ENCODE data around the gene ZNF541.

ZNF541 gene

DNA sequence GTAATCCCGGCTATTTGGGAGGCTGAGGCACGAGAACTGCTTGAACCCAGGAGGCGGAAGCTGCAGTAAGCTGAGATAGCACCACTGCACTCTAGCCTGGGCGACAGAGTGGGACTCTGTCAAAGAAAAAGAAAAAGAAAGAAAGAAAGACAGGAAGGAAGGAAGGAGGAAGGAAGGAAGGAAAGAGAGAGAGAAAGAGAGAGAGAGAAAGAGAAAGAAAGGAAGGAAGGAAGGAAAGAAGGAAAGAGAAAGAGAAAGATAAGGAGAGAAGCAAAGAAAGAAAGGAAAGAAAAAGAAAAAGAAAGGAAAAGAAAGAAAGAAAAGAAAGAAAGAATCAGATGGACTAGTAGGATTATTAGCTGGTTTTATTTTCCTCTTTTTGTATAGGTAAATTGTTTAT lies 22.8 kb downstream of the ZNF541 start:
- H3K4me3 ChIP-seq (ENCODE audit: low read length): no peak overlapping the region
- DNase-seq (ENCODE audit: low read depth): no peak
- TF ChIP-seq, protein P1, sequence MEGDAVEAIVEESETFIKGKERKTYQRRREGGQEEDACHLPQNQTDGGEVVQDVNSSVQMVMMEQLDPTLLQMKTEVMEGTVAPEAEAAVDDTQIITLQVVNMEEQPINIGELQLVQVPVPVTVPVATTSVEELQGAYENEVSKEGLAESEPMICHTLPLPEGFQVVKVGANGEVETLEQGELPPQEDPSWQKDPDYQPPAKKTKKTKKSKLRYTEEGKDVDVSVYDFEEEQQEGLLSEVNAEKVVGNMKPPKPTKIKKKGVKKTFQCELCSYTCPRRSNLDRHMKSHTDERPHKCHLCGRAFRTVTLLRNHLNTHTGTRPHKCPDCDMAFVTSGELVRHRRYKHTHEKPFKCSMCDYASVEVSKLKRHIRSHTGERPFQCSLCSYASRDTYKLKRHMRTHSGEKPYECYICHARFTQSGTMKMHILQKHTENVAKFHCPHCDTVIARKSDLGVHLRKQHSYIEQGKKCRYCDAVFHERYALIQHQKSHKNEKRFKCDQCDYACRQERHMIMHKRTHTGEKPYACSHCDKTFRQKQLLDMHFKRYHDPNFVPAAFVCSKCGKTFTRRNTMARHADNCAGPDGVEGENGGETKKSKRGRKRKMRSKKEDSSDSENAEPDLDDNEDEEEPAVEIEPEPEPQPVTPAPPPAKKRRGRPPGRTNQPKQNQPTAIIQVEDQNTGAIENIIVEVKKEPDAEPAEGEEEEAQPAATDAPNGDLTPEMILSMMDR (conservative IDR thresholded peaks at IDR 0.05; ENCODE audit: low read depth, low read length): no peak

DNA sequence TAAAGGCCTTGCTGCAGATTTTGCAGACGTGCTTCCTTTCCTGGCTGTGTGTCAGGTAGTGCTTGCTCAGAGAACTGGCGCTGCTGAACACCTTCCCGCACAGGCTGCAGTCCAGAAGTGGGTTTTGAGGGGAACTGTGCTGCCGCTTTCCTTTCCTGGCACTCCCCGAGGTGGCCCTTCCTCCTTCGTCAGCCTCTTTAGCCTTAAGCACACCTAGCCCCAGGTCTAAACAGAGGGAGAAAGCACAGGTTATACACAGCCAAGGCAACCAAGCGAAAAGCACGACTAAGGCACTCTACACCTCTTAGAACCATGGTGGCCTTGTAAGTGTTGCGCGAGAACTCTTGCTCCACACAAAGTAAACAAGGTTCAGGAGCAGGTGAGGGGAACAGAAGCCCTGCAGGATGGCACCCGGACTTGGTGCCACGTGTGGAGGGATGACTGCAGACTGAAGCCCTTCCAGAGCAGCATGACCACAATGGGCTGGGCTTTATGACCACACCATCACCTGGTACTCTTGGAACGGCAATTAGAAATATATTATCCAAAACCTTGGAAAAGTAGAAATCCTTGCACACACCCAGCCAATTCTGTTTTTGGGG lies 23.6 kb downstream of the ZNF541 start:
- DNase-seq (ENCODE audit: low read depth): no peak
- no peak overlapping the region for H3K4me3 ChIP-seq (ENCODE audit: low read length)
- TF ChIP-seq, protein P1 (conservative IDR thresholded peaks at IDR 0.05; ENCODE audit: low read depth, low read length): no peak

DNA sequence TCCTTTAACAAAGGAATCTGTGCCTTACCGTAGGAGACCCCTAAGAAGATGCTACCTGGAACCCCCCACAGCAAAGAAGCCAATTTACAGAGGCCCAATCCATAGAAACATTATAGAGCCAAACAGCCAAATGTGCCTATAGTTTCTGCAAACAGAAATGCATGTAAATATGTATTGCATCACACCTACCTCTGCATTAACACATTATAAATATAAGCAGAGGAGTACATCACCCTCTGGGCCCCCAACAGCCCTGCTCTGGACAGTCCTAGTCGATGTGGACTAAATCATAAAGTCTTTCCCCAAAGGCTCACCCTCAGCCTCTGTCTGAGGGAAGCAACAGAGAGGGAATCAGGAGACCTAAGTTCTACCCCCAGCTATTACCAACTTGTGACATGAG lies 25.7 kb downstream of the ZNF541 start:
- no peak for DNase-seq (ENCODE audit: low read depth)
- H3K4me3 ChIP-seq (ENCODE audit: low read length): no peak overlapping the region
- TF ChIP-seq, protein P1 (conservative IDR thresholded peaks at IDR 0.05; ENCODE audit: low read depth, low read length): no peak

DNA sequence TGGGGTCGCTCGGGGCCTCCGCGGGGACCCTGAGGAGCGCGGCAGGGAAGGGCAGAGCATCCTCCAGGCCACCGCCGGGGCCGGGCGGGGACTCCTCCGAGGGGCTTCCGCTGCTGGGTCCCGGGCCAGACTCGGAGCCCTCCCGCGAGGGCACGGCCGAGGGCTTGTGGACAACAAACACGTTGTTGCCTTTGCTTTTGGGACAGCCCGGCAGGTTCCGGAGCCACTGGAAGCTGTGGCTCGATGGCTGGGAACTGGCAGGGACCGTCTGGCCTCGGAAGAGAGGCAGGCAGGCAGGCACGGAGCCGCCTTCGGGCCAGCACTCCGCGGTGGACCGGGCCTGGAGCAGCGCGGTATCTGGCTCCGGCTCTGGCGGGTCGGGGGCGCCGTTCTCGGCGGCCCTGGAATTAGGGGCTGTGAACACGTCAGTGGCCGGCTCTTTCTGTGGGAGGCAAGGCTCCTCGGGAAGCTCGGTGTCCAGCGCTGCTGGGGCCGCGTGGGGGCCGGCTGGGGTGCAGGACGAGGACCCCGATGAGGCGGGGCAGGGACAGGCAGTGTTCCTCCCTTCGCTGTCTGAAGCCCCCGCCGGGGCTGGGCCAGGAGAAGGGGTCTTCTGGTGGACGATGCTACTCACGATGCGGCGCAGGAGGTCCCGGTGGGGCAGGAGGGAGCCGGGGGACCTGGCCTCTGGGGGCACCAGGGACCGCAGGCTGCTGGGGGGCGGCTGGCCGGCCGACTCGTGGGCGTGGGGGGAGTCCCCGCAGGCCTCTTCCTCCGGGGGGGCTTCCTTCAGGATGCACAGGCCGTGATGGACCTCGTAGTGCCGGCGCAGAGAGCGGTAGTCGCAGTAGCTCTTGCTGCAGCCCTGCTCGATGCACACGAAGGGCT lies 27.6 kb downstream of the ZNF541 start:
- TF ChIP-seq, protein P1 (conservative IDR thresholded peaks at IDR 0.05; ENCODE audit: low read depth, low read length): no peak
- no peak for DNase-seq (ENCODE audit: low read depth)
- no peak overlapping the region for H3K4me3 ChIP-seq (ENCODE audit: low read length)

DNA sequence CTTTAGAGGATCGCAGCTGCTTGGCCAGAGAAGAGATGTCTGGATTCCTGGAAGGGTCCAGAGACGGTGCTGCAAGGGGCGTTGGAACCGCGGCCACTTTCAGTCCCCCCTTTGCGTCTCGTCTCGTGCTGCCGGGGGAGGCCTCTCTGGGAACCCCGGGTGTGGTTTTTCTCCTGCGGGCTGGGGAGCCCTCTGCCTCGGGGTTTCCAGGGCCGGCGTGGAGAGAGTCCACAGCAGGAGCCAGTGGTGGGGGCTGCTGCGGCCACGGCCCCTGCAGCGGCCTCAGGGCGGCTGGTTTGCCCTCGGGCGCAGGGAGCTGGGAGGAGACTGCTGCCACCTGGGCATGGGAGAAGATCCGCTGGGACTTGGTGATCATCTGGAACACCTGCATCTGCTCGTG lies 28.5 kb downstream of the ZNF541 start:
- no peak for DNase-seq (ENCODE audit: low read depth)
- no peak overlapping the region for H3K4me3 ChIP-seq (ENCODE audit: low read length)
- TF ChIP-seq, protein P1 (conservative IDR thresholded peaks at IDR 0.05; ENCODE audit: low read depth, low read length): no peak

DNA sequence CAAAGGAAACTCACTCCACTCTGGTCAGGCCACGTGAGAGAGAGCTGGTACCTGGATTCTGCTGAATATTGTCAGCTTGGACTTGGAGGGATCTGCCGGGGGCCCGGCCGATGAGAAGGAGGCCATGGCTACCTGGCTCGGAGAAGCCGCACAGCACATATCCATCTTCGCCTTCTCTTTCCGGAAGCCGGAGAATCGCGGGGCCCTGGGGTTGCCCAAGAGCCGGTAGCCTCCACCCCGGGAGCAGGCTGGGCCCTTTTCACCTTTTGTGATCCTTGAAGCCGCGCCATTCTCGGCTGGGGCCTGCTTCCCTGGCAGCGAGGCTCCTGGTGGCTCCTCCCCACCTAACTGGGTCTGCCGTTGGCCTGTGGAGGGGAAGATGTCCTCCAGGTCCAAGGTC lies 28.9 kb downstream of the ZNF541 start:
- TF ChIP-seq, protein P1 (conservative IDR thresholded peaks at IDR 0.05; ENCODE audit: low read depth, low read length): no peak
- DNase-seq (ENCODE audit: low read depth): no peak
- no peak overlapping the region for H3K4me3 ChIP-seq (ENCODE audit: low read length)

DNA sequence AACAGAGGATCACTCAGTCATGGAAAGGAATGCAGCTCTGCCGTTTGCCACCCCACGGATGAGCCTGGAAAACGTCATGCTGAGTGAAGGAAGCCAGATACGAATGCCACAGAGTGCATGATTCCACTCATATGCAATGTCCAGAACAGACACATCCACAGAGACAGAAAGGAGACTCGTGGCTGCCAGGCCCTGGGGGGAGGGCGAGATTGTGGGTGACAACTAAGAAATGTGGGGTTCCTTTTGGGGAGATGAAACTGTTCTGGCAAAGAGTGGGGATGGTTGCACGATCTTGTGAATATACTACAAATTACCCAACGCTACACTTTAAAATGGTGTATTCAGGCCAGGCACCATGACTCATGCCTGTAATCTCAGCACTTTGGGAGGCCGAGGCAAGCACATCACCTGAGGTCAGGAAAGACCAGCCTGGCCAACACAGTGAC lies 30.9 kb downstream of the ZNF541 start:
- TF ChIP-seq, protein P1 (conservative IDR thresholded peaks at IDR 0.05; ENCODE audit: low read depth, low read length): no peak
- no peak overlapping the region for H3K4me3 ChIP-seq (ENCODE audit: low read length)
- DNase-seq (ENCODE audit: low read depth): no peak
